ENCODE results near the gene ASXL3.

- TF ChIP-seq CTCF (IDR thresholded peaks at IDR 0.05; ENCODE audit: low read depth, low read length, missing input control) (no peak), ATF3 (IDR thresholded peaks at IDR 0.05) (no peak), MAX (IDR thresholded peaks at IDR 0.05) (no peak), TAF1 (conservative IDR thresholded peaks at IDR 0.05) (no peak), JUND (IDR thresholded peaks at IDR 0.05) (no peak), REST (IDR thresholded peaks at IDR 0.05) (no peak), RAD21 (IDR thresholded peaks at IDR 0.05) (no peak), YY1 (IDR thresholded peaks at IDR 0.05) (no peak), GABPA (IDR thresholded peaks at IDR 0.05 in 1 of 2, conservative IDR thresholded peaks at IDR 0.05 in 1 of 2) (no peak), SP1 (IDR thresholded peaks at IDR 0.05) (no peak), EGR1 (IDR thresholded peaks at IDR 0.05; ENCODE audit: low read depth in 2 of 2) (no peak), RXRA (IDR thresholded peaks at IDR 0.05) (no peak), ZBTB33 (IDR thresholded peaks at IDR 0.05) (no peak)
Measured at GRCh38 chr18:33710269-33710668, 132.2 kb downstream of the ASXL3 start.

Measured in liver (tissue), 3 donors.